H1 (cell line): ENCODE results near the gene TMEM255B. TPM values are rescaled to one million over a fixed set of nuclear protein-coding genes. Genes with fewer than 3 reads are reported as not detected.

Experiments
- CTCF ChIA-PET: fragments of 300-600 bp; sonication (Branson Sonifier 250); formaldehyde crosslinking; loops from one replicate; lab custom pipeline; 2021; ENCODE audit not compliant: partially characterized antibody; lab: Charles Lee
- POLR2A ChIA-PET: fragments of 300-600 bp; sonication (Branson Sonifier 250); formaldehyde crosslinking; loops from one replicate; lab custom pipeline; 2021; ENCODE audit warnings: inconsistent platforms; ENCODE audit not compliant: partially characterized antibody; lab: Charles Lee
- DNase-seq, 2 experiments: peaks; one replicate each; pipeline versions ENCODE4 v3.0.0 to v3.0.0-alpha.2; 2010 to 2022; ENCODE audit warnings: low spot score in 2 of 2, low read depth in 1 of 2, mixed read lengths in 1 of 2
- FAIRE-seq: peaks from 2 replicates; lab custom pipeline; 2011; peaks lifted over from hg19 to GRCh38; lab: Jason Lieb, UNC
- H2AFZ ChIP-seq: 2 replicates; pipeline ENCODE4 v1.8.1; 2012; ENCODE audit warnings: low read length, inconsistent platforms
- H2AK5ac ChIP-seq: 2 replicates; pipeline ENCODE4 v1.6.1; 2013; ENCODE audit warnings: low read depth, low read length
- H2BK120ac ChIP-seq: replicated peaks from 2 replicates; pipeline ENCODE3; 2013; ENCODE audit warnings: low read depth, low read length, inconsistent platforms
- H2BK12ac ChIP-seq: 2 replicates; pipeline ENCODE4 v1.6.1; 2013; ENCODE audit warnings: low read depth, low read length
- H2BK15ac ChIP-seq: 2 replicates; pipeline ENCODE4 v1.6.1; 2013; ENCODE audit warnings: low read length
- H2BK20ac ChIP-seq: 2 replicates; pipeline ENCODE4 v1.6.1; 2013; ENCODE audit warnings: low read length
- H2BK5ac ChIP-seq: 2 replicates; pipeline ENCODE4 v1.6.1; 2013; ENCODE audit warnings: low read depth, low read length
- H3K14ac ChIP-seq: 2 replicates; pipeline ENCODE4 v1.6.1; 2013; ENCODE audit warnings: inconsistent platforms; ENCODE audit not compliant: insufficient read length
- H3K18ac ChIP-seq: 2 replicates; pipeline ENCODE4 v1.6.1; 2013; ENCODE audit warnings: low read length; ENCODE audit errors: extremely low read depth
- H3K23ac ChIP-seq: 2 replicates; pipeline ENCODE4 v1.6.1; 2013; ENCODE audit warnings: inconsistent platforms; ENCODE audit not compliant: insufficient read length
- H3K23me2 ChIP-seq: 2 replicates; pipeline ENCODE4 v1.6.1; 2013; ENCODE audit warnings: low read depth, low read length
- H3K27ac ChIP-seq: 2 replicates; pipeline ENCODE4 v1.6.1; 2011; ENCODE audit warnings: low read depth, low read length, inconsistent platforms
- H3K27me3 ChIP-seq, 4 experiments: replicated peaks in 1 of 4; 1 replicate in 1 of 4; 2 replicates in 3 of 4; pipeline versions ENCODE4 v1.6.1 to v1.8.1; 2011 to 2013; ENCODE audit warnings: low read length in 3 of 4, mild to moderate bottlenecking in 3 of 4, inconsistent platforms in 2 of 4, mixed read lengths in 2 of 4, moderate library complexity in 1 of 4; ENCODE audit not compliant: control insufficient read depth in 3 of 4, insufficient read depth in 3 of 4; ENCODE audit errors: extremely low read depth in 1 of 4
- H3K36me3 ChIP-seq, 4 experiments: 2 replicates each; pipeline versions ENCODE4 v1.6.1 to v1.8.1; 2011 to 2013; ENCODE audit warnings: mild to moderate bottlenecking in 4 of 4, low read length in 3 of 4, moderate library complexity in 2 of 4, control low read depth in 1 of 4, inconsistent platforms in 1 of 4; ENCODE audit not compliant: insufficient read depth in 4 of 4, control insufficient read depth in 2 of 4
- H3K4ac ChIP-seq: replicated peaks from 2 replicates; pipeline ENCODE3; 2013; ENCODE audit warnings: low read length, low read depth, mixed read lengths, inconsistent platforms; ENCODE audit not compliant: insufficient read length
- H3K4me1 ChIP-seq, 4 experiments: replicated peaks in 1 of 4; 1 replicate in 1 of 4; 2 replicates in 3 of 4; pipeline versions ENCODE4 v1.6.1 to v1.8.1; 2011 to 2013; ENCODE audit warnings: low read length in 3 of 4, inconsistent platforms in 2 of 4, mixed read lengths in 1 of 4; ENCODE audit not compliant: insufficient read depth in 4 of 4, control insufficient read depth in 3 of 4
- H3K4me2 ChIP-seq, 2 experiments: 2 replicates each; pipeline versions ENCODE4 v1.6.1 to v1.8.1; 2011 to 2013; ENCODE audit warnings: low read depth in 2 of 2, low read length in 2 of 2, control low read depth in 1 of 2, inconsistent platforms in 1 of 2, mild to moderate bottlenecking in 1 of 2; ENCODE audit not compliant: insufficient read depth in 1 of 2
- H3K4me3 ChIP-seq, 4 experiments: fragments of 200-600, 300-600 bp in 1 of 4; sonication (generic), shearing (Covaris generic), sonication (Bioruptor Twin) in 1 of 4; 2 replicates each; pipeline versions ENCODE4 v1.5.1 to v1.8.1; 2011 to 2016; ENCODE audit warnings: low read length in 4 of 4, low read depth in 3 of 4, control low read depth in 2 of 4, inconsistent platforms in 2 of 4, mild to moderate bottlenecking in 2 of 4, mixed read lengths in 1 of 4, moderate library complexity in 1 of 4; ENCODE audit not compliant: insufficient read depth in 2 of 4; ENCODE audit errors: extremely low read depth in 1 of 4
- H3K56ac ChIP-seq: replicated peaks from 2 replicates; pipeline ENCODE3; 2013; ENCODE audit warnings: low read depth, mild to moderate bottlenecking, mixed read lengths, low read length, inconsistent platforms; ENCODE audit not compliant: insufficient read length
- H3K79me1 ChIP-seq: 2 replicates; pipeline ENCODE4 v1.6.1; 2013; ENCODE audit warnings: low read depth, low read length, control low read depth
- H3K79me2 ChIP-seq, 2 experiments: 2 replicates each; pipeline versions ENCODE4 v1.6.1 to v1.8.1; 2012 to 2013; ENCODE audit warnings: low read length in 2 of 2, mild to moderate bottlenecking in 2 of 2, inconsistent platforms in 1 of 2; ENCODE audit not compliant: insufficient read depth in 2 of 2, control insufficient read depth in 1 of 2
- H3K9ac ChIP-seq, 4 experiments: replicated peaks in 1 of 4; 1 replicate in 1 of 4; 2 replicates in 3 of 4; pipeline versions ENCODE4 v1.6.1 to v1.8.1; 2011 to 2013; ENCODE audit warnings: low read depth in 3 of 4, low read length in 3 of 4, control low read depth in 2 of 4, mild to moderate bottlenecking in 2 of 4, moderate library complexity in 2 of 4, inconsistent platforms in 1 of 4; ENCODE audit errors: extremely low read depth in 1 of 4
- H3K9me3 ChIP-seq, 2 experiments: 2 replicates each; pipeline versions ENCODE4 v1.6.1 to v1.8.1; 2012 to 2013; ENCODE audit warnings: mild to moderate bottlenecking in 2 of 2, moderate library complexity in 2 of 2, control low read depth in 1 of 2, inconsistent platforms in 1 of 2, low read depth in 1 of 2, low read length in 1 of 2, mixed read lengths in 1 of 2; ENCODE audit not compliant: insufficient read depth in 2 of 2
- H4K20me1 ChIP-seq, 2 experiments: replicated peaks in 1 of 2; 2 replicates each; pipeline versions ENCODE3 to v1.8.1; 2011 to 2013; ENCODE audit warnings: inconsistent platforms in 2 of 2, low read length in 2 of 2, mild to moderate bottlenecking in 1 of 2; ENCODE audit not compliant: insufficient read depth in 2 of 2, control insufficient read depth in 1 of 2
- H4K5ac ChIP-seq: 2 replicates; pipeline ENCODE4 v1.6.1; 2013; ENCODE audit warnings: low read length, low read depth, mixed read lengths, inconsistent platforms; ENCODE audit not compliant: insufficient read length
- H4K8ac ChIP-seq: 2 replicates; pipeline ENCODE4 v1.8.0; 2013; ENCODE audit warnings: mild to moderate bottlenecking, moderate library complexity, low read length, inconsistent platforms; ENCODE audit not compliant: insufficient read depth; ENCODE audit errors: extremely low read depth
- H4K91ac ChIP-seq: replicated peaks from 2 replicates; pipeline ENCODE3; 2013; ENCODE audit warnings: low read length, mixed read lengths, inconsistent platforms; ENCODE audit not compliant: insufficient read length
- ASH2L ChIP-seq: fragments of 200-600, 300-600 bp; sonication (generic); IDR thresholded peaks from one replicate; pipeline ENCODE4 v1.7.1; 2017; ENCODE audit warnings: low read length
- ATF3 ChIP-seq: IDR thresholded peaks from 2 replicates; pipeline ENCODE4 v1.6.1; 2011; ENCODE audit warnings: low read depth, mild to moderate bottlenecking, low read length; ENCODE audit not compliant: insufficient read depth
- CBX5 ChIP-seq: fragments of 300-800, 300-1000 bp; sonication (generic); IDR thresholded peaks from 2 replicates; pipeline ENCODE4 v1.7.1; 2016; ENCODE audit warnings: antibody characterized with exemption, low read length, low read depth
- CTCF ChIP-seq, 3 experiments: IDR thresholded peaks; 1 replicate in 2 of 3; 2 replicates in 1 of 3; pipeline versions ENCODE4 v1.5.1 to v1.6.1; 2011; ENCODE audit warnings: low read length in 3 of 3, mild to moderate bottlenecking in 3 of 3, inconsistent platforms in 2 of 3, low read depth in 1 of 3, moderate library complexity in 1 of 3; ENCODE audit not compliant: insufficient read depth in 1 of 3; ENCODE audit errors: control extremely low read depth in 1 of 3
- KDM5A ChIP-seq: fragments of 200-600 bp; IDR thresholded peaks from 2 replicates; pipeline ENCODE4 v1.7.1; 2012; ENCODE audit warnings: mild to moderate bottlenecking, low read length, inconsistent platforms, mixed read lengths
- MAFK ChIP-seq: IDR thresholded peaks from 2 replicates; pipeline ENCODE4 v1.6.1; 2012; ENCODE audit warnings: low read depth, mild to moderate bottlenecking, improper control_type of control experiment, low read length
- RAD21 ChIP-seq, 2 experiments: IDR thresholded peaks in 1 of 2; conservative IDR thresholded peaks in 1 of 2; 2 replicates each; pipeline ENCODE4 v1.6.1; 2011; ENCODE audit warnings: low read depth in 2 of 2, low read length in 2 of 2, improper control_type of control experiment in 1 of 2, inconsistent platforms in 1 of 2, mild to moderate bottlenecking in 1 of 2, moderate library complexity in 1 of 2
- TAF1 ChIP-seq: IDR thresholded peaks from 2 replicates; pipeline ENCODE4 v1.6.1; 2011; ENCODE audit warnings: mild to moderate bottlenecking, low read depth, low read length
- WGBS, 2 experiments: shearing (Covaris generic) in 1 of 2; methylation state at CpG; one replicate each; pipeline versions ENCODE4 v1.1.6 to v1.1.7; 2013 to 2015; ENCODE audit warnings: low lambda C conversion rate in 2 of 2, mixed read lengths in 2 of 2, inconsistent platforms in 1 of 2, low coverage in 1 of 2, missing lambda C conversion rate in 1 of 2; ENCODE audit not compliant: insufficient replicate concordance in 2 of 2, insufficient coverage in 1 of 2, insufficient read length in 1 of 2; ENCODE audit errors: extremely low coverage in 1 of 2, missing lambda C conversion rate in 1 of 2; 5-methylcytosine and 5-hydroxymethylcytosine counted together
- polyA plus RNA-seq, 7 experiments: library from polyadenylated mRNA; depleted of rRNA in 3 of 7; stranded (reverse) in 5 of 7; unstranded in 2 of 7; fragments of >200 nt in 5 of 7; fragments of 200-250 nt in 2 of 7; gene quantifications; 1 replicate in 5 of 7; 2 replicates in 1 of 7; 4 replicates in 1 of 7; pipeline versions ENCODE4 v1.2.1 to v1.2.3, GENCODE V29; 2011 to 2013; ENCODE audit warnings: missing spikeins in 2 of 7, mixed read lengths in 2 of 7
- total RNA-seq: library from RNA; stranded (reverse); fragmentation: NEBNext Ultra II Directional; extraction: Animal tissue kit (Norgen Biotek cat#: 25700); gene quantifications from 2 replicates; pipeline ENCODE4 v1.2.1, GENCODE V29; 2021

TMEM255B gene
- total and polyA plus RNA-seq, 2 of the 8 experiments (the other 6 are each of a cell fraction or from before 2014, with no cell fraction given): 3.4 to 4.4 TPM

GRCh38 chr13:113843864-113844556 is 85.0 kb downstream of the TMEM255B start:
- no peaks in the 10 kb centered on the region for H4K20me1 ChIP-seq
- H2BK5ac ChIP-seq: peak overlapping the region; percentile 28; the same call in 1 of the 2 replicates
- no peak overlapping the region for H3K4me3 ChIP-seq
- no peaks in the 10 kb centered on the region for H3K36me3 ChIP-seq
- H3K18ac ChIP-seq: no peak overlapping the region
- no peak overlapping the region for H3K56ac ChIP-seq
- no peak overlapping the region for H4K91ac ChIP-seq
- no peaks in the 10 kb centered on the region for H3K9me3 ChIP-seq
- no peak for TF ChIP-seq CBX5
- no peak for TF ChIP-seq ASH2L
- no peak for TF ChIP-seq ATF3
- no peak for TF ChIP-seq KDM5A
- TF ChIP-seq MAFK: no peak
- TF ChIP-seq TAF1: no peak
- TF ChIP-seq RAD21 (IDR thresholded peaks at IDR 0.05 in 1 of 2, conservative IDR thresholded peaks at IDR 0.05 in 1 of 2; ENCODE audit: low read depth in 2 of 2, low read length in 2 of 2): peak; percentile 26 to 48; a peak in 3 of 4 replicates
- peak in 2 of 3 experiments; percentile 33 to 52; a peak in 2 of 4 replicates for TF ChIP-seq CTCF (IDR thresholded peaks at IDR 0.05; ENCODE audit: control extremely low read depth in 1 of 3, insufficient read depth in 1 of 3, low read depth in 1 of 3, low read length in 3 of 3)
- no peaks in the 10 kb centered on the region for H3K79me2 ChIP-seq
- H3K23me2 ChIP-seq: no peaks in the 10 kb centered on the region
- 84% methylated on average over 26 of the region's 26 CpGs; no CpG with 5 or more reads in 1 of the 2 experiments for WGBS, 2 experiments
- H3K27ac ChIP-seq: no peak overlapping the region
- H3K9ac ChIP-seq: no peak overlapping the region
- no peaks in the 10 kb centered on the region; the same call in 1 of the 2 replicates for H3K79me1 ChIP-seq
- H2AK5ac ChIP-seq: no peak overlapping the region
- no peak for DNase-seq
- no peak for FAIRE-seq
- no peak overlapping the region for H3K23ac ChIP-seq
- no peaks in the 10 kb centered on the region for H3K27me3 ChIP-seq
- H4K8ac ChIP-seq: no peak overlapping the region
- H3K4me1 ChIP-seq: peaks cover 0 to 7% (median 1%) of the 10 kb centered on the region in 4 experiments; a peak in 4 of 7 replicates
- H2BK15ac ChIP-seq: no peak overlapping the region
- no peak overlapping the region for H4K5ac ChIP-seq
- H2BK12ac ChIP-seq: no peak overlapping the region
- H2AFZ ChIP-seq: no peak overlapping the region
- H3K4me2 ChIP-seq: no peak overlapping the region
- H3K4ac ChIP-seq: no peak overlapping the region
- CTCF ChIA-PET: interaction anchor here (0.6 to 1.7 kb wide), 7 partner anchors 8 to 1401 kb away, joined by 3 to 5 read pairs (median 3); no protein-coding TSS in a partner anchor
- H3K14ac ChIP-seq: no peak overlapping the region
- no peak overlapping the region for H2BK20ac ChIP-seq
- H2BK120ac ChIP-seq: no peak overlapping the region
- POLR2A ChIA-PET: interaction anchor here (1.0 kb wide), 1 partner anchor 12 kb away, joined by 5 read pairs; no protein-coding TSS in a partner anchor
